ENCODE measurements around the gene LRIF1.
A peak's percentile ranks its signal among the peaks of the same experiment; 100 is the strongest.
"Not testable (repeated sequence)": the region's sequence is repeated elsewhere in the genome, so short reads cannot be mapped to it uniquely, and the experiment has no call there.

LRIF1 gene, protein sequence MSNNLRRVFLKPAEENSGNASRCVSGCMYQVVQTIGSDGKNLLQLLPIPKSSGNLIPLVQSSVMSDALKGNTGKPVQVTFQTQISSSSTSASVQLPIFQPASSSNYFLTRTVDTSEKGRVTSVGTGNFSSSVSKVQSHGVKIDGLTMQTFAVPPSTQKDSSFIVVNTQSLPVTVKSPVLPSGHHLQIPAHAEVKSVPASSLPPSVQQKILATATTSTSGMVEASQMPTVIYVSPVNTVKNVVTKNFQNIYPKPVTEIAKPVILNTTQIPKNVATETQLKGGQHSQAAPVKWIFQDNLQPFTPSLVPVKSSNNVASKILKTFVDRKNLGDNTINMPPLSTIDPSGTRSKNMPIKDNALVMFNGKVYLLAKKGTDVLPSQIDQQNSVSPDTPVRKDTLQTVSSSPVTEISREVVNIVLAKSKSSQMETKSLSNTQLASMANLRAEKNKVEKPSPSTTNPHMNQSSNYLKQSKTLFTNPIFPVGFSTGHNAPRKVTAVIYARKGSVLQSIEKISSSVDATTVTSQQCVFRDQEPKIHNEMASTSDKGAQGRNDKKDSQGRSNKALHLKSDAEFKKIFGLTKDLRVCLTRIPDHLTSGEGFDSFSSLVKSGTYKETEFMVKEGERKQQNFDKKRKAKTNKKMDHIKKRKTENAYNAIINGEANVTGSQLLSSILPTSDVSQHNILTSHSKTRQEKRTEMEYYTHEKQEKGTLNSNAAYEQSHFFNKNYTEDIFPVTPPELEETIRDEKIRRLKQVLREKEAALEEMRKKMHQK

DNA sequence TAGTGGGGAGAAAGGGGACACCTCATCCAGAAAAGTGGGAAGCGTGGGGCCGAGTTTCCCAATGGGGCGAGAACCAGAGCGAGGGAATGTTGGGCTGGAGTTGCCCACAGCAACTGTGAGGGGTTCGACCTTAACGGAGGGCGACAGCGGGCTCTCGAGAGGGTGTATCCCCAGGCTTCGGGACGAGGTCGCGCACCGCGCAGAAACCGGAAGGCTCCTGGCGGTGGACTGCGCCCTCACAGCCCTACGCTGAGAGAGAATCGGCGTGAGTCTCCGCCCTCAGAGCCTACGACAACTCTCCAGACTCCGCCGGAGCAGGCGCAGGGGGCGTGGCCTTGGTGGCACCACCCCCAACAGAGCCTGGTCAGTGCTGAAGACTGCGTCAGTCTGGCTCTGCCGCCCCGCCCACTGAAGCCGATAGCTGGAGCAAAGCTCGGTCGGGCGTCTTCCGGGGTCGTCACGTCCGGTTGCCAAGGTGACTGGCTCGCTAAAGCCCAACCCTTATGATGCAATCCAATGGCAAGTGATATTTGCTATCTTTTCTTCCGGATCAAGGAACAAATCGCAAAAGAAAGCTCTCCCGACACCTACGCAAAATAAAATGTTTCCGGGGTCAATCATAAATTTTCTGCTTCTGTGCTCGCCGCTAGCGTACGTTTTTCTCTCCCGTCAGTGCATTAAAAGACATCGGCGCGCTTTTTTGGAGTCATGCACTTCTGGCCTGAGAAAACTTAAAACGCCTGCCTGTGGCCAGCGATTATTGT is at the start of gene LRIF1:
Gene LRIF1, minus strand, starts transcription at position 232 of the 764 bp plus-strand sequence. CDS start 234 bp downstream, outside the sequence.
- peak; percentile 100 for DNase-seq (ENCODE audit: low read depth)

DNA sequence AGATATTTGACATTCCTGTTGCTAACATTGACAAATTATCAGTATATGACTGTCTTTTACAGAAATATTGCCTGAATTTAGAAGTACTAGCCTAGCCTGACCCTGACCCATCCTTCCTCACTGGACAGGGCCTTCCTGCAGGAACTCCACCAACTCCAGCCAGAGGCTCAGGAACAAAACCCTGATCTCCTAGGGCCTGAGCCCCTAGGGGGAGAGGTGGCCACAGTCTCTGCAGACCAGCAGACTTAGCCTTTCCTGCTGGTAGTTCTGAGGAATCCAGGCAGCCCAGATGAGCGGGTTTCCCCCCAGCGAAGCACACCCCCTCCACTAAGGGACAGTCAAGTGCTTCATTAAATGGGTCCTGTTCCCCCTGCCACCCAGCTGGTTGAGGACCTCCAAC is 44.3 kb upstream of the LRIF1 start:
- no peak for DNase-seq (ENCODE audit: low read depth)

DNA sequence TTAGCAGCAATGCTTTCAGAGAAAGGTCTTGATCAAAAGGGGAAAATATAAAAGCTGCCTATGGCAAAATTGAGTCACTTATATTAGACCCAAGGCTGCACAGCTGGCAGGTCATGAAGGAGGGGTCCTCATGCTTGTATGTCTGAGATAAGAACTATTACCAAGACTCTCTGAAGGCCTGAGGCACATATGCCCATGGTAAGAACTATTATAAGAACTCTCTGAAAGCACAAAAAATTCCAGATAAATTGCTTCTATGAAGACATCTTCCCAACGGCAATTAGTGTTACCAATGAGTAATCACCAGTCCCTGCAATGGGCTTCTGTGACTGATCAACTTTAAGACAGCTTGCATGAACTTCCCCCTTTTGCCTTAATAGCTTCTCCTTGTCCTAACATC is 42.8 kb upstream of the LRIF1 start:
- DNase-seq (ENCODE audit: low read depth), result no peak

DNA sequence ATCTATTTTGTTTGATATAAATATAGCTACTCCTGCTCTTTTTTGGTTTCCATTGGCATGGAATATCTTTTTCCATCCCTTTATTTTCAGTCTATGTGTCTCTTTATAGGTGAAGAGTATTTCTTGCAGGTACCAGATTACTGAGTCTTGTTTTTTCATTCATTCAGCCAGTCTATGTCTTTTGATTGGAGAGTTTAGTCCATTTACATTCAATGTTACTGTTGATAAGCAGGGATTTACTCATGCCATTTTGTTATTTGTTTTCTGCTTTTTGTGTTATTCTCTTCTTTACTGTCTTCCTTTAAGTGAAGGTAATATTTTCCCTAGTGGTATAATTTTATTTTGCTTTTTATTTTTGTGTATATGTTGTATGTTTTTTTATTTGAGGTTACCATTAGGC is 35.9 kb upstream of the LRIF1 start:
- DNase-seq (ENCODE audit: low read depth), result not testable (repeated sequence)

DNA sequence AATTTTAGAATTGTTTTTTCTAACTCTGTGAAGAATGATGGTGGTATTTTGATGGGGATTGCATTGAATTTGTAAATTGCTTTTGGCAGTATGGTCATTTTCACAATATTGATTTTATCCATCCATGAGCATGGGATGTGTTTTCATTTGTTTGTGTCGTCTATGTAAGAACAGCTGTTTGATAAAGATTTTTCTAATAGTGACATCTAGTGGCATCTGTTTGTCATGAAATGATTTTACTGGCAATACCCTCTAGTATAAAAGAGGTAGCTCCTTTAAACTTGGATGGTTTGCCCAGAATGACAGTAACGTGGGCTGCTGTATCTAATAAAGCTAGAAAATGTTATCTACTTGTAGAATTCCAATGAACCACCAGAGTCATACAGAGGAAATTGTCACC is 28.6 kb upstream of the LRIF1 start:
- not testable (repeated sequence) for DNase-seq (ENCODE audit: low read depth)

DNA sequence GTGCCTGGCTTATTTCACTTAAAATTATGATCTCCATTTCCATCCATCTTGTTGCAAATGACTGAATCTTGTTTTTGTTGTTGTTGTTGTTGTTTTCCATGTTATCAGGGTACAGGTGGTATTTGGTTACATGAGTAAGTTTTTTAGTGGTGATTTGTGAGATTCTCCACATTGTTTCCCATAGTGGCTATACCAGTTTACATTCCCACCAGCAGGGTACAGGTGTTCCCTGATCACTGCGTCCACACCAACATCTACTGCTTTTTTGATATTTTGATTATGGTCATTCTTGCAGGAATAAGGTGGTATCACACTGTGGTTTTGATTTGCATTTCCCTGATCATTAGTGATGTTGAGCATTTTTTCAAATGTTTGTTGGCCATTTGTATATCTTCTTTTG is 27.6 kb upstream of the LRIF1 start:
- not testable (repeated sequence) for DNase-seq (ENCODE audit: low read depth)

DNA sequence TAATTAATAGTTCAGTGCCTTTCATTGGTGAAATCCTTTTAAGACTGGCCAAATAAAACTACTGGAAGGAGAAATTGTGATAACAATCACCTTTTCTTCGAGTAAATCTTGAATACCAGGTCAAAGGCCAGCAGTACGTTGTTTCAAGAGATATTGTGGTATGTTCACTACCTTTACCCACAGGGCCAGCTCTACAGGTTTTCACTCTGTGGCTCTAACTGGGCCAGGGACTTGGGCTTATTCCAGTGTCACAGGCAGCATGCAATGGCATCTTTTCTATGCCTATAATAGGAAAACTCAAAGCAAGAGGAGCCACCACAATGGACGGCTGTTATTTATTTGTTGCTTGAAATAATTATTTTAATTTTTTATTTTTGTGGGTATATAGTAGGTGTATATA is 26.8 kb upstream of the LRIF1 start:
- no peak for DNase-seq (ENCODE audit: low read depth)

DNA sequence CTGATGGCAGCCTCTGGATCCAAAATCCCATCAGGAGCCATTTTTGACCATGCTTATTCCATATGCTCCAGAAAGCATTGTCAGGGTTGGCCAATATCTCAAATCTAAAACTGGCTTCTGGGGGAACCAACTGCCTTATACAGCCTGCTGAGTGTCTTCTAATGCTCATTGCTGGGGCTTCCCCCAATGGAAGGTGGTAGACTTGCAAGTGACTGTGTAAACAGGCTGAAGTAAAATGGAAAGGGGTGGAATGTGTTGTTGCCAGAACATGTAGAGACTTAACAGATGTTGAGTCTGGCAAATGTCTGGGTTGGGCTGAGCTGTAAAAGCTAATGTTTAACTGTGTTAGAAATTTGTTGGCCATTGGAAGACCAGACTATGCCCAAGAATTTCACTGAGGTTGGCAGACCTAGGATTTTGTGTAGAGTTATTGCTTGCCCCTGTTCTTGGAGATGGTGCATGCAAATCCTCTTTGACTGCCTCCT is 22.7 kb upstream of the LRIF1 start:
- DNase-seq (ENCODE audit: low read depth), result no peak

DNA sequence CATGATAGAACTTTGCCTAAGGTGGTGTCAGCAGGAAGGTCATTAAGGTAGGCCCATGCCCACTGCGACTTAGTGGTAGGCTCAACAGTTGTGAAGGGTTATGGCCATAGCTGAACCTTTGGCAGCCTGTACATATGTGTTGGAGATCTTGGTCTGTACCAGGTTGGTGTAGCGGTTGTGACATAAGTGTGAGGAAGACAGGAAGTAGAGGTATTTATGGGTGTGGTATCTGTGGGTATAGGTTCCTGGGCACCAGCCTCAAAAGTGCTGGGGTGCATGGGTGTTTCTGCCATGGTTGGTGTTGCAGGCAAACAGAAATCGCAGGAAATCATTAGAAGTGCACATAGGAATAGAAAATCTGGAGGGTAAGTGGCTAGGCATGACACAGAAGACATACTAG is 18.6 kb upstream of the LRIF1 start:
- DNase-seq (ENCODE audit: low read depth), result no peak

DNA sequence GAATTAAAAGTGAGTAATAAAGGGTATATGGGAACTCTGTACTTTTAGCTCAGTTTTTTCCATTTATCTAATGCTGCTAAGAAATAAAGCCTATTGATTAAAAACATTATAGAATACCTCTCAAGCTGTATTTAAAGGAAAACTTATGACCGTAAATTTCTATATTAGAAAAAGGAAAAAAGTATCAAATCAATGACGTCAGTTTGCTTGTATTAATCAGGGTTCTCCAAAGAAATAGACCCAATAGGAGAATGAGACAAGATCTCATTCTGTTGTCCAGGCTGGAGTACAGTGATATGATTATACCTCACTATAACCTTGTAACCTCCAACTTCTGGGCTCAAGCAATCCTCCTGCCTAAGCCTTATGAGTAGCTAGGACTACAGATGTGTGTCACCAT is 15.4 kb upstream of the LRIF1 start:
- DNase-seq (ENCODE audit: low read depth), result no peak

DNA sequence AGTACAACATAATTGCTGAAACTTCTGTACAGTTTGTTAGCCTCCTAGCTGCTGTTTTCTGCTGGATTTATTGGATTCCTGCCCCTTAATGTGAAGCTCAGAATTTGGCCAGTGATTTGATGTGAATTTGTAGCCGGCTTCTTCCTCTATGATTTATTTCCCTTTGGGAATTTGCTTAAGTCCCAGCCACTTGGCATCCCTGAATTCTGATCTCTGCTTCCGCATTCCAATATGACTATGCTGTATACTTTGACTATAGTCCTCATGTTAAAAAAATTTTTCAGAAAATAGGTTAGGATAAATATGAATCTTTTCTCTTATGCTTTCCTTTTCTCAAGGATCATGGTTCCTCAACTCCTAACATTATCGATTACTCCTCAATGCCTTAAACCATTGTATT is 12.4 kb upstream of the LRIF1 start:
- no peak for DNase-seq (ENCODE audit: low read depth)

DNA sequence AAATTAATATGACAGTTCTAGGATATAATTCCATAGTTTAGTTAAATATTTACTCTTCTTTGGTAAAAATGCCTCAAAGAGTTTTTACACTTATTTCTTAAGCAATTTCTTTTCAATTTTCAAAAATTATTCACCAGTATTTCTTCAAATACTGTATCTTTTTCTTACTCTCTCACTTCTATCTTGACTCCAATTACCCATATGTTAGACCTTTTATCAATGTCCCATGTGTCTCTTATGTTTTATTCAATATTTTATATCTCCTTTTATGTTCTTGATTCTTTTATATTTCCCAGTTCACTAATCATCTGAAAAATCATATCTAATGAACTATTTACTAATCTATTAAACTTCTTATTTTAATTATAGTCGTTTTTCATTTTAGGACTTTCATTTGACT is 11.5 kb upstream of the LRIF1 start:
- no peak for DNase-seq (ENCODE audit: low read depth)

DNA sequence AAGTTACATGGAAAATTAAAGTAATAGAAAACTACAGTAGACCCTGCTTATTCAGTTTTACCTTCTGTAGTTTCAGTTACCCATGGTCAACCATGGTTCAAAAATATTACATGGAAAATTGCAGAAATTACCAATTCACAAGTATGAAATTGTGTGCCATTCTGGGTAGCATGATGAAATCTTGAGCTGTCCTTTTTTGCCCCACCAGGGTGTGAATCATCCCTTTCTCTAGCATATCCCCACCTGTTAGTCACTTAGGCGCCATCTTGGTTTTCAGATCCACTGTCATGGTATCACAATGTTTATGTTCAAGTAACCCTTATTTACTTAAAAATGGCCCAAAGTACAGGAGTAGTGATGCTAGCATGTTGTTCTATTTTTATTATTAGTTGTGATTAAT is 3.5 kb upstream of the LRIF1 start:
- DNase-seq (ENCODE audit: low read depth), result no peak

DNA sequence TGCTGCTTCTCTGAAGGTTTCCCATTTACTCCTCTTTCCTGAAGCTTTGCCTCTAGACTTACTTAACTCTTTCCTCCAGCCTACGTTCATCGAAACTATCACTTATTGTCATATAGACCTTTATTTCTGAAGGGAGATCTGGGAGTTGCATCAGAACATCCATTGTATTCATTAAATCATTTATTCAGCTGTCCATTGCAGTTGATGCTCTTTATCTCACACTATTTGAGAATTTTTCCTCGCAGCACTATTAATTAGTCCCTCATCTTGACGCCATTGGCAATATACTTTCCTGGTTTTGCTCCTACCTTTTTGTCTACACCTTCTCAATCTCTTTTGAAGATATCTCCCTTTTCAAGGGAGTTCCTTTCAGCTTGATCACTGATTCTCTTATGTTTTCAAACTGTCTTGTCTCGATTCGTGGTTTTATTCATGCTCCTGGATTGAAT is 757 bp upstream of the LRIF1 start:
- DNase-seq (ENCODE audit: low read depth), result no peak

DNA sequence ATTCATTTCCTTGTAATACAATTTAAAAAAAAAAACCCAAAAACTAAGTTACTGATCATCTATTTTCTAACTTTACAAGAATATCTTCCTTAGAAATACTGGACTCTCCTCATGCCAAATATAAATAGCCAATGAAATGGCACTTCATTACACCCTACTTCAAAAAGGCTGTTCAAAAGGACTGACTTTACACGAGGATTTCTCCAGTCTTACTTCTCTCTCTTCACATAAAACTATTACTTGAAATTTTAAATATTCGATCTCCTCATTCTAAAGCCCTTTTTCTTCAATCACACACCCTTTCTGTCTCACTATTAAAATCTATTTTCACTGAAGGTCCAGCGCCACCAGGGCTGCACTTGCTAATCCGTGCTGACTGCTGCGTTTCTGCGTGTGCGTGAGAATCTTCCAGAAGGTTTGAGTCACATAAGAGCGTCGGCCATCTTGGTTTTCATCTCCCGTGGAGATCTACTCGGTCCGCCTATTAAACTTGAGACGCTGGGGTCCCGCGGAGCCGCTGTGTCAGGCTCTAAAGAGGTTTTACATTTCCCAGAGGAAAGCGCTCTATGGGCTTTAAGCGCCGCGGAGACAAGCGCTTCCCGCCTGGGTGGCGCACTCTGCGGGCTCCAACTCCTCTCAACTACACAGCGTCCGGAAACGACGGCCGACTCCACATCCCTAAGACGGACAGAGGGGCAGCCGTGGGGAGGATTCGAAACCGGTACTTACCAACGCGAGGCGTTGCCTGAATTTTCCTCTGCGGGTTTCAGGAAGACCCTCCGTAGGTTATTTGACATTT is 631 bp downstream of the LRIF1 start:
- DNase-seq (ENCODE audit: low read depth), result peak; percentile 39

DNA sequence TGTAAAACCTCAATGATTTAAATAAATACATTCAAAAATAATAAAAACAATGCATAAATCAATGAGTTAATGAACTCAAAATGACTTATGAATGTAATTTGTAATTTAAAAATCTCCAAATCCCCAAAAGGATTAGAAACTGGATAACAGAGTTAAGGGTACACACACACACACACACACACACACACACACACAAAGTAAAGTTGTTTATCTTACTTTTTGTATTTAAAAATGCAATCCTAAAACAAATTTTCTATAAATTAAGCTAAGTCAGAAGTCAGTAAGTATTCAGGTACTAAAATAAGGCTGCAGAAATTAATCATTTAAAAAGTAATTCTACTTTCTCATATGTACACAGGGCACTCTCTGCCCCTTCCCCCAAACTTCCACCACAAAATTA is 1.8 kb downstream of the LRIF1 start:
- no peak for DNase-seq (ENCODE audit: low read depth)

DNA sequence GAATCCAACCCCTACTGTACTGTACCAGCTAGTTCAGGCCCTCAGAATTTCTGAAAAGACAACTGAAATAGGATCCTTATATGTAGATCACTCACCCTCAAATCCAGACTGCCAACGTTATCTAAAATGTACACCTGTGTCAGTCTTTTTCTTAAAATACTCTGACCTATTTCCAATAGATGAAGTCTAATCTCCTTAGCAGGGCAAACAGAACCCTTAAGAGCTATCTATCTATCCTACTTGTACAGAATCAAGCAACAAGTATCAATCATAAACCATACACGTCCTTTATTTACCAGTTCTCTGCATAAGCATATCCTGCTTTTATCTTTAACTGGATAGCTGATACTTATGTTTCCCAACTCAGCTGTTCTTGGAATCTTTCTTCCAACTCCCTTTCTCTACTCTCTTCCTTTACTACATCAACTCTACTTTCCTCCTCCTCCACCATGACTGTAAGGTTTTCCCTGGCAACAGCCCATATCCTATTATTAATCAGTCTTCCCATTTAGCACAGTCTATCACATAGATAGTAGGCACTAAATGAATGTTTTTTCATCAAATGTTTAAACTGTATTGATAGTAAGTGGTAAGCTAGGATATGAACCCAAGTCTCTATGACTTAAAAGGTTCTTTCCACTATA is 2.8 kb downstream of the LRIF1 start:
- DNase-seq (ENCODE audit: low read depth), result no peak

DNA sequence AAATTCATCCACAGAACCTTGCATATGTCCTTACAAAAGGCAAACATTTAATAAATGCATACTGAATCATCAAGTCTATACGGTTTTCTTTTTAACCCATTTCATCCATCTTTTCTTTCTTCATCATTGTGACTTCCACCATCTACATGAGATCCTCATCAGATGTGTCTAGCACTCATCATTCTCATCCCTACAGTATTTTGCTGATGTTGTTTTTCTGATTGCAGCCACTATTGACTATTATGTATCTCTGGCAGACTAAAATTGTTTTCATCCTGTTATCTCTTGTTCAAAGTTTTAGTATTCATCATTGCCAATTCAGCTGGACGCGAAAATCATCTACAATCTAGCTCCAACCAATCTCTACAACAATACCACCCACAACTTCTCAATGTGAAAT is 5.9 kb downstream of the LRIF1 start:
- DNase-seq (ENCODE audit: low read depth), result no peak

DNA sequence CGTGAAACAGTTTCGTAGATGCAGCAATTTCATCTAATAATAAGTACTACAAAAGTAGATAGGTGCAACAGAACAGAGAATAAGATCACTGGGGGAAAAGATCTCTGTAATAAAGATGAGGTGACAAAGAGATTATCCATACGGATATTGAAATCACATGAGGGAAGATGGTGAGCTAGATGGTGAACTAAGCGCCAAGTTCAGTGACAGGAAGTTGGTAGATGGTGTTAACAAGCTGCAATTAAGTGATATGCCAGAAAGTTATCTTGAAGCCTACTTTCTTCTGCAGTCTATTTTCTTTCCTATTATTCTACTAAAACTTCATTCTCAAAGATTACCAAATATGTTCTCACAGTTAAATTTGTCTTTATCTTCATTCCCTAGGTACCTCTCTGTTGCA is 7.1 kb downstream of the LRIF1 start:
- DNase-seq (ENCODE audit: low read depth), result no peak

DNA sequence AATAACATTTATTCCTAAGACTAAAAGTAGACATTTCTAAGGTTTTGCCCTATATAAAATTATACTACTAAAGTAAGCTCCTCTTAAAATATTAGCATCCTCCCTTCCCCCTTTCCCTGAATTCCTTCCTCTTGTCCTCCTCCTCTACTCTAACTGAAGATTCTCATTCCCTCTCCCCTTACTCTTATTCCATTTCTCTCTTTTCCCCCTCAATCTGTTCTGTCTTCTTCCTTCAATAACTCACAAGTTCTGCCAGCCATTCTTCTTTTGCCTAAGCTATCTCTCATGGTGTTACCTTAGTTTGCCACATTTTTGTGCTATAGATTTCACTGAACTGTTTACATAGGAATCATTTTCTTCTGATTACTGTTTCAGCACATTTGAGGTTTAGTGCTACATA is 10.7 kb downstream of the LRIF1 start:
- no peak for DNase-seq (ENCODE audit: low read depth)

DNA sequence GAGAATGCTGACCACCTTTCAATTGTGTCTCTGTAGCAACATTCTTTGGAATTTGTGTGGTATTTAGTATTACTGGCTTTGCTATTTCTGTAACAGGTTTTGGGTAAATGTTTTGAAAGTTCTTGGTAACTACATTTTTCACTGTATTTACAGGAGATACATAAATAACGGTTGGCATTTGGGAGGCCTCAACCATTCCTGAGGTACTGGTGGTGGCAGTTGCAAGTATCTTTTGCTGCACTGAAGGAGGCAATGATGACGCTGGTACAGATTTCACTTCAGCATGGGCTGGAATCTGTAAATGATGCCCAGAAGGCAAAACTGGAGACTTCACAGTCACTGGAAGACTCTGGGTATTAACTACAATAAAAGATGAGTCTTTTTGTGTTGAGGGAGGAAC is 11.7 kb downstream of the LRIF1 start:
- no peak for DNase-seq (ENCODE audit: low read depth)

Measured in activated T-cell treated with anti-CD3 and anti-CD28 coated beads for 48 hours (primary cell).